T-helper 1 cell treated with Interleukin-12 subunit alpha and Interleukin-12 subunit beta and Interleukin-4 antibody, amounts not matched to agents 30 ng/mL and 1 ng/mL, for 36 hours (primary cell): ENCODE data around the gene CRX. TPM values are rescaled to one million over a fixed set of nuclear protein-coding genes. Genes with fewer than 3 reads are reported as not detected.
"Not testable (repeated sequence)": the region's sequence is repeated elsewhere in the genome, so short reads cannot be mapped to it uniquely, and the experiment has no call there.

Experiments
- intact Hi-C: fragments of 100-400 bp; cut with micrococcal nuclease; formaldehyde crosslinking; loops from one replicate; pipeline ENCODE4 v1.15.1; 2024
- total RNA-seq: library from RNA; stranded (reverse); gene quantifications from 2 replicates; pipeline ENCODE4 v1.2.3, GENCODE V29; 2022

CRX gene
- not detected in 2 replicates for total RNA-seq

- intact Hi-C loops: no loop called here
Observed at GRCh38 chr19:47821460-47822020, at the start of gene CRX. CRX (plus strand) TSS chr19:47821937; CDS start chr19:47834444, 12,507 bp downstream.

- intact Hi-C loops: no loop called here
Observed at GRCh38 chr19:47776568-47776967, 45.2 kb upstream of the CRX start.

GRCh38 chr19:47777245-47778048, 44.3 kb upstream of the CRX start:
- intact Hi-C loops: loop anchor here (1.0 kb wide), 1 partner anchor 32 kb away; the partner anchor contains the start of gene NOP53

- intact Hi-C loops: loop anchor here (1.0 kb wide), 1 partner anchor 33 kb away; the partner anchor contains the start of gene NOP53
Observed at GRCh38 chr19:47778049-47778953, 43.4 kb upstream of the CRX start, which contains the start of gene SELENOW. SELENOW (plus strand) TSS chr19:47778703; CDS start chr19:47778786, 83 bp downstream.

GRCh38 chr19:47778954-47779351, 42.8 kb upstream of the CRX start:
- intact Hi-C loops: loop anchor here (1.0 kb wide), 1 partner anchor 34 kb away; the partner anchor contains the start of gene NOP53

GRCh38 chr19:47779524-47780214, 42.1 kb upstream of the CRX start:
- intact Hi-C loops: no loop called here

GRCh38 chr19:47780215-47780551, 41.6 kb upstream of the CRX start:
- intact Hi-C loops: no loop called here

- intact Hi-C loops: no loop called here
Observed at GRCh38 chr19:47781590-47782262, 40.0 kb upstream of the CRX start.

- intact Hi-C loops: no loop called here
Observed at GRCh38 chr19:47786566-47786965, 35.2 kb upstream of the CRX start.

- intact Hi-C loops: not testable (repeated sequence)
Observed at GRCh38 chr19:47787307-47787706, 34.4 kb upstream of the CRX start.

- intact Hi-C loops: not testable (repeated sequence)
Observed at GRCh38 chr19:47789811-47790210, 31.9 kb upstream of the CRX start.

GRCh38 chr19:47790398-47790814, 31.3 kb upstream of the CRX start:
- intact Hi-C loops: no loop called here

GRCh38 chr19:47792616-47793015, 29.1 kb upstream of the CRX start:
- intact Hi-C loops: no loop called here

GRCh38 chr19:47794526-47794925, 27.2 kb upstream of the CRX start:
- intact Hi-C loops: no loop called here

GRCh38 chr19:47796785-47797184, 25.0 kb upstream of the CRX start:
- intact Hi-C loops: no loop called here

GRCh38 chr19:47797996-47798903, 23.5 kb upstream of the CRX start:
- intact Hi-C loops: no loop called here

GRCh38 chr19:47798904-47799266, 22.9 kb upstream of the CRX start:
- intact Hi-C loops: no loop called here

- intact Hi-C loops: no loop called here
Observed at GRCh38 chr19:47801270-47801669, 20.5 kb upstream of the CRX start.

- intact Hi-C loops: no loop called here
Observed at GRCh38 chr19:47802521-47803043, 19.2 kb upstream of the CRX start.
